Measurements from ENCODE around the gene PHETA1.

GRCh38 chr12:111318450-111318849, 50.4 kb downstream of the PHETA1 start:
- TF ChIP-seq CTCF (IDR thresholded peaks at IDR 0.05) (no peak), POLR2A (IDR thresholded peaks at IDR 0.05) (no peak), POLR2AphosphoS5 (IDR thresholded peaks at IDR 0.05) (no peak)
